HCT116 (cell line): Measurements from ENCODE around the gene CAMK1D.

Source experiments
- CBX3 ChIP-seq: IDR thresholded peaks from 2 replicates; pipeline ENCODE4 v1.6.1; 2012; ENCODE audit warnings: low read depth
- CEBPB ChIP-seq: IDR thresholded peaks from 2 replicates; pipeline ENCODE4 v1.6.1; 2012; ENCODE audit warnings: low read depth
- EZH2 ChIP-seq: fragments of 200-600 bp; sonication (generic); IDR thresholded peaks from 2 replicates; pipeline ENCODE4 v1.6.1; 2017; ENCODE audit warnings: antibody characterized with exemption, mixed run types
- EZH2phosphoT487 ChIP-seq: fragments of 200-600 bp; IDR thresholded peaks from 2 replicates; pipeline ENCODE4 v1.6.1; 2018; ENCODE audit warnings: antibody characterized with exemption, borderline replicate concordance
- FOSL1 ChIP-seq: IDR thresholded peaks from 2 replicates; pipeline ENCODE4 v1.6.1; 2012; ENCODE audit warnings: low read depth
- JUND ChIP-seq: IDR thresholded peaks from 2 replicates; pipeline ENCODE4 v1.6.1; 2012
- POLR2A ChIP-seq: IDR thresholded peaks from 2 replicates; pipeline ENCODE4 v1.7.0; 2011; ENCODE audit warnings: borderline replicate concordance; ENCODE audit not compliant: insufficient read depth, insufficient read length; ENCODE audit errors: extremely low read depth
- POLR2AphosphoS5 ChIP-seq: IDR thresholded peaks from 2 replicates; pipeline ENCODE4 v1.6.1; 2011; ENCODE audit warnings: mild to moderate bottlenecking, low read depth, low read length, moderate library complexity
- SP1 ChIP-seq: IDR thresholded peaks from 2 replicates; pipeline ENCODE4 v1.6.1; 2012; ENCODE audit warnings: low read depth
- YY1 ChIP-seq: IDR thresholded peaks from 2 replicates; pipeline ENCODE4 v1.6.1; 2011; ENCODE audit warnings: low read length, low read depth, moderate library complexity, mild to moderate bottlenecking; ENCODE audit not compliant: insufficient replicate concordance; ENCODE audit errors: extremely low read depth
- ZFX ChIP-seq: fragments of 450-650 bp; IDR thresholded peaks from 2 replicates; pipeline ENCODE4 v1.6.1; 2017
- ZNF274 ChIP-seq: fragments of 200-500 bp; sonication (Bioruptor generic); IDR thresholded peaks from 2 replicates; pipeline ENCODE4 v1.6.1; 2014; ENCODE audit warnings: mild to moderate bottlenecking, low read depth, low read length, inconsistent platforms
- TF ChIP-seq, protein P1 (sequence below), 3 experiments: fragments of 200-600 bp in 1 of 3; sonication (generic) in 1 of 3; IDR thresholded peaks in 2 of 3; conservative IDR thresholded peaks in 1 of 3; 2 replicates each; pipeline ENCODE4 v1.5.1; 2012 to 2017; ENCODE audit warnings: low read depth in 2 of 3, low read length in 2 of 3, antibody characterized with exemption in 1 of 3, borderline replicate concordance in 1 of 3, control low read depth in 1 of 3, mild to moderate bottlenecking in 1 of 3, mixed read lengths in 1 of 3, mixed run types in 1 of 3, moderate library complexity in 1 of 3; ENCODE audit not compliant: insufficient read depth in 1 of 3

DNA sequence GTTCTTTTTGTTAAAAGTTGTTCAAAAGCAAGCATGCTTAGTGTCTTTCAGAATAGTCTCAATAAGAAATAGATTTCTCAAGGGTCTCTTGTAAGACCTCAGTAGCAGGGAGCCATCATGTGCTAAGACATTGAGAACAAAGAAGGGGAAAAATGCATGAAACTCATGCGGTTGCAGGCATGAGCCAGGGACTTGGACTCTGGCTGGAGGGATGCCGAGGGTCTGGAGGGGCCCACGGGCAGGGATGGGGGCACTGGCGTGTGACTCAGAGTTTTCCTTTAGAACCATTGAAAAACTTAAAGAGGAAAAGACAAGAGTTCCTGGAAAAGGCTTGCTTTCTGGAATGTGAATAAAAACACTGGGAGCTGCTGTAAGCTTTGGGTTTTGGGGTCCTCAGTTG, 398.8 kb downstream of the CAMK1D start:
- TF ChIP-seq POLR2AphosphoS5 = no peak
- TF ChIP-seq, protein P1, sequence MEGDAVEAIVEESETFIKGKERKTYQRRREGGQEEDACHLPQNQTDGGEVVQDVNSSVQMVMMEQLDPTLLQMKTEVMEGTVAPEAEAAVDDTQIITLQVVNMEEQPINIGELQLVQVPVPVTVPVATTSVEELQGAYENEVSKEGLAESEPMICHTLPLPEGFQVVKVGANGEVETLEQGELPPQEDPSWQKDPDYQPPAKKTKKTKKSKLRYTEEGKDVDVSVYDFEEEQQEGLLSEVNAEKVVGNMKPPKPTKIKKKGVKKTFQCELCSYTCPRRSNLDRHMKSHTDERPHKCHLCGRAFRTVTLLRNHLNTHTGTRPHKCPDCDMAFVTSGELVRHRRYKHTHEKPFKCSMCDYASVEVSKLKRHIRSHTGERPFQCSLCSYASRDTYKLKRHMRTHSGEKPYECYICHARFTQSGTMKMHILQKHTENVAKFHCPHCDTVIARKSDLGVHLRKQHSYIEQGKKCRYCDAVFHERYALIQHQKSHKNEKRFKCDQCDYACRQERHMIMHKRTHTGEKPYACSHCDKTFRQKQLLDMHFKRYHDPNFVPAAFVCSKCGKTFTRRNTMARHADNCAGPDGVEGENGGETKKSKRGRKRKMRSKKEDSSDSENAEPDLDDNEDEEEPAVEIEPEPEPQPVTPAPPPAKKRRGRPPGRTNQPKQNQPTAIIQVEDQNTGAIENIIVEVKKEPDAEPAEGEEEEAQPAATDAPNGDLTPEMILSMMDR (IDR thresholded peaks at IDR 0.05 in 2 of 3, conservative IDR thresholded peaks at IDR 0.05 in 1 of 3; ENCODE audit: borderline replicate concordance in 1 of 3, insufficient read depth in 1 of 3, low read depth in 2 of 3, low read length in 2 of 3) = no peak
- TF ChIP-seq CEBPB = no peak
- TF ChIP-seq POLR2A = no peak
- no peak for TF ChIP-seq EZH2
- TF ChIP-seq YY1 = no peak
- no peak for TF ChIP-seq EZH2phosphoT487
- TF ChIP-seq ZNF274 = no peak
- TF ChIP-seq SP1 = no peak
- no peak for TF ChIP-seq ZFX
- TF ChIP-seq FOSL1 = no peak
- TF ChIP-seq CBX3 = no peak
- no peak for TF ChIP-seq JUND
